ENCODE measurements around the gene MAN1A1. TPM values are rescaled to one million over a fixed set of nuclear protein-coding genes. Genes with fewer than 3 reads are reported as not detected.

Gene MAN1A1
- total and polyA plus RNA-seq, 2 of the 8 experiments (the other 6 are each of a cell fraction or from before 2014, with no cell fraction given): 1.8 to 5.4 TPM

DNA sequence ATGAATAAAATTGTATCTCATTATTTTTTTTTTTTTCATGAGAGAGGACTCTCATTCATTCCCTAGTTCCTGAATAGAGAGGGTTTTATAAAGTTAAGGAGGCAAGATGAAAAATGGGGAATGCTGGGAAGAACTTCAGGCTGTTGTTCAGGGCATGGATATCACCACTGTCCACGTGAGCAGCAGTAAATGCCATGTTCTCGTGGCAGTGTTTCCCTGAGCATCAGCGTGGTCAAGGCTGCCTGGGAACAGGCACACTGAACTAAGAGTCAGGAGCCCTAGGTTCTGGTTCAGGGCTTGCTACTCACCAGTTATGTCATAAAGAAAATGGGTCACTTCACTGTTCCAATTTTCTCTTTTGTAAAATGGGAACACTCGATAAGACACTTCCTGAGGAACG lies 93.2 kb downstream of the MAN1A1 start:
- no peak overlapping the region for H3K23ac ChIP-seq (ENCODE audit: insufficient read length)
- H2AK5ac ChIP-seq (ENCODE audit: low read depth, low read length): no peak overlapping the region
- no peak overlapping the region for H3K56ac ChIP-seq (replicated peaks; ENCODE audit: insufficient read length, low read depth, low read length)
- H3K79me1 ChIP-seq (ENCODE audit: low read depth, low read length): no peaks in the 10 kb centered on the region
- H3K4me3 ChIP-seq (ENCODE audit: extremely low read depth in 1 of 4, insufficient read depth in 2 of 4, low read depth in 3 of 4, low read length in 4 of 4): no peak overlapping the region
- no peak overlapping the region for H4K5ac ChIP-seq (ENCODE audit: insufficient read length, low read depth, low read length)
- H3K27me3 ChIP-seq (replicated peaks in 1 of 4; ENCODE audit: control insufficient read depth in 3 of 4, extremely low read depth in 1 of 4, insufficient read depth in 3 of 4, low read length in 3 of 4): no peaks in the 10 kb centered on the region
- no peak overlapping the region for H2BK20ac ChIP-seq (ENCODE audit: low read length)
- no peak overlapping the region for H3K27ac ChIP-seq (ENCODE audit: low read depth, low read length)
- H2BK5ac ChIP-seq (ENCODE audit: low read depth, low read length): no peak overlapping the region
- no peak overlapping the region for H3K4me2 ChIP-seq (ENCODE audit: insufficient read depth in 1 of 2, low read depth in 2 of 2, low read length in 2 of 2)
- WGBS, 2 experiments (ENCODE audit: extremely low coverage in 1 of 2, insufficient coverage in 1 of 2, insufficient read length in 1 of 2, insufficient replicate concordance in 2 of 2, low coverage in 1 of 2, low lambda C conversion rate in 2 of 2, missing lambda C conversion rate in 1 of 2): 96% methylated on average over 5 of the region's 5 CpGs; no CpG with 5 or more reads in 1 of the 2 experiments
- no peaks in the 10 kb centered on the region for H3K23me2 ChIP-seq (ENCODE audit: low read depth, low read length)
- H3K79me2 ChIP-seq (ENCODE audit: control insufficient read depth in 1 of 2, insufficient read depth in 2 of 2, low read length in 2 of 2): no peaks in the 10 kb centered on the region
- no peak overlapping the region for H2BK15ac ChIP-seq (ENCODE audit: low read length)
- H2BK120ac ChIP-seq (replicated peaks; ENCODE audit: low read depth, low read length): no peak overlapping the region
- no peak overlapping the region for H3K9ac ChIP-seq (replicated peaks in 1 of 4; ENCODE audit: extremely low read depth in 1 of 4, low read depth in 3 of 4, low read length in 3 of 4)
- no peak overlapping the region for H2BK12ac ChIP-seq (ENCODE audit: low read depth, low read length)
- H4K8ac ChIP-seq (ENCODE audit: extremely low read depth, insufficient read depth, low read length): no peak overlapping the region
- no peak for TF ChIP-seq MAX (IDR thresholded peaks at IDR 0.05)
- TF ChIP-seq JUN (IDR thresholded peaks at IDR 0.05; ENCODE audit: low read depth, low read length): no peak
- TF ChIP-seq YY1 (IDR thresholded peaks at IDR 0.05; ENCODE audit: low read depth, low read length): no peak
- no peak for TF ChIP-seq GTF2F1 (IDR thresholded peaks at IDR 0.05; ENCODE audit: borderline replicate concordance, low read depth, low read length)
- TF ChIP-seq KDM4A (IDR thresholded peaks at IDR 0.05; ENCODE audit: low read depth, low read length, severe bottlenecking): no peak
- no peak for TF ChIP-seq MAFK (IDR thresholded peaks at IDR 0.05; ENCODE audit: low read depth, low read length)
- ChIA-PET POLR2A (ENCODE audit: partially characterized antibody) (no interaction called here), CTCF (ENCODE audit: partially characterized antibody) (interaction anchor here (1.0 kb wide), 1 partner anchor 1824 kb away, joined by 3 read pairs; no protein-coding TSS in a partner anchor)
- no peaks in the 10 kb centered on the region for H4K20me1 ChIP-seq (replicated peaks in 1 of 2; ENCODE audit: control insufficient read depth in 1 of 2, insufficient read depth in 2 of 2, low read length in 2 of 2)
- no peaks in the 10 kb centered on the region for H3K36me3 ChIP-seq (ENCODE audit: control insufficient read depth in 2 of 4, insufficient read depth in 4 of 4, low read length in 3 of 4)
- H3K9me3 ChIP-seq (ENCODE audit: insufficient read depth in 2 of 2, low read depth in 1 of 2, low read length in 1 of 2): no peaks in the 10 kb centered on the region
- no peak overlapping the region for H3K14ac ChIP-seq (ENCODE audit: insufficient read length)
- no peaks in the 10 kb centered on the region for H3K4me1 ChIP-seq (replicated peaks in 1 of 4; ENCODE audit: control insufficient read depth in 3 of 4, insufficient read depth in 4 of 4, low read length in 3 of 4)
- H3K4ac ChIP-seq (replicated peaks; ENCODE audit: insufficient read length, low read depth, low read length): peak overlapping the region; percentile 29
- no peak overlapping the region for H2AFZ ChIP-seq (ENCODE audit: low read length)
- no peak for DNase-seq (ENCODE audit: low read depth in 1 of 2, low spot score in 2 of 2)
- H3K18ac ChIP-seq (ENCODE audit: extremely low read depth, low read length): no peak overlapping the region
- FAIRE-seq: no peak
- H4K91ac ChIP-seq (replicated peaks; ENCODE audit: insufficient read length, low read length): no peak overlapping the region
